CD4-positive, CD25-positive, alpha-beta regulatory T cell (primary cell): ENCODE measurements around the gene ISL2. TPM values are rescaled to one million over a fixed set of nuclear protein-coding genes. Genes with fewer than 3 reads are reported as not detected.

Experiments used
- ATAC-seq, 2 donors: fragments of 150-1000 bp; cut with Tn5 transposase; one replicate each; pipeline ENCODE4 v1.10.0; 2021; ENCODE audit warnings: low read depth in 2 of 2, moderate number of reproducible peaks in 2 of 2, moderate library complexity in 1 of 2
- DNase-seq, 3 donors: peaks; one replicate each; pipeline versions ENCODE4 v3.0.0 to v3.0.0-alpha.2; 2012 to 2022; ENCODE audit warnings: mixed read lengths in 1 of 3
- H3K27ac ChIP-seq: one replicate; pipeline ENCODE4 v1.7.0; 2013; ENCODE audit warnings: mild to moderate bottlenecking, low read length; ENCODE audit not compliant: insufficient read depth, poor library complexity, severe bottlenecking
- H3K27me3 ChIP-seq: one replicate; pipeline ENCODE4 v1.7.0; 2013; ENCODE audit warnings: low read length; ENCODE audit not compliant: control insufficient read depth, insufficient read depth
- H3K36me3 ChIP-seq: one replicate; pipeline ENCODE4 v1.7.0; 2013; ENCODE audit warnings: mild to moderate bottlenecking, low read length, moderate library complexity; ENCODE audit not compliant: control insufficient read depth, insufficient read depth
- H3K4me1 ChIP-seq: 2 replicates; pipeline ENCODE4 v1.7.0; 2013; ENCODE audit warnings: mild to moderate bottlenecking, low read length; ENCODE audit not compliant: insufficient read depth, control insufficient read depth, poor library complexity, severe bottlenecking
- H3K4me3 ChIP-seq: one replicate; pipeline ENCODE4 v1.7.0; 2013; ENCODE audit warnings: low read depth, mild to moderate bottlenecking, low read length, moderate library complexity
- H3K9me3 ChIP-seq, 2 experiments: 1 replicate in 1 of 2; 2 replicates in 1 of 2; pipeline ENCODE4 v1.7.0; 2013; ENCODE audit warnings: low read length in 2 of 2, mild to moderate bottlenecking in 1 of 2, moderate library complexity in 1 of 2; ENCODE audit not compliant: control insufficient read depth in 2 of 2
- H3K27ac Mint-ChIP-seq, 3 donors: one replicate each; pipeline ENCODE4 v1.8.0; 2020 to 2022; ENCODE audit warnings: mild to moderate bottlenecking in 3 of 3, mixed read lengths in 3 of 3, moderate library complexity in 2 of 3
- H3K27me3 Mint-ChIP-seq: one replicate; pipeline ENCODE4 v1.8.0; 2022; ENCODE audit warnings: mild to moderate bottlenecking, mixed read lengths
- H3K36me3 Mint-ChIP-seq: one replicate; pipeline ENCODE4 v1.8.0; 2020; ENCODE audit warnings: mixed read lengths
- H3K4me1 Mint-ChIP-seq, 4 donors: one replicate each; pipeline ENCODE4 v1.8.0; 2020 to 2022; ENCODE audit warnings: mixed read lengths in 4 of 4, mild to moderate bottlenecking in 1 of 4
- H3K4me3 Mint-ChIP-seq, 4 donors: one replicate each; pipeline ENCODE4 v1.8.0; 2020 to 2022; ENCODE audit warnings: mild to moderate bottlenecking in 4 of 4, mixed read lengths in 4 of 4, moderate library complexity in 3 of 4
- H3K9me3 Mint-ChIP-seq, 7 donors: one replicate each; pipeline ENCODE4 v1.8.0; 2020 to 2022; ENCODE audit warnings: mixed read lengths in 7 of 7, mild to moderate bottlenecking in 3 of 7, moderate library complexity in 2 of 7
- polyA plus RNA-seq, 4 donors: library from polyadenylated mRNA; unstranded; fragments of 300-500 nt; fragmentation: Illumina TruSeq; gene quantifications; one replicate each; pipeline ENCODE4 v1.2.3, GENCODE V29; 2021
- total RNA-seq: library from RNA; stranded (reverse); gene quantifications from one replicate; pipeline ENCODE4 v1.2.3, GENCODE V29; 2022

Gene ISL2
- total and polyA plus RNA-seq, 5 donors from 2014 or later: 1.4 TPM; not detected in 4

GRCh38 chr15:76345880-76346668, 9.5 kb downstream of the ISL2 start:
- Histone ChIP-seq H3K27me3 (peaks cover 41% of the 10 kb centered on the region), H3K27ac (no peak overlapping the region), H3K36me3 (peaks cover 4% of the 10 kb centered on the region), H3K4me1 (peaks cover 44% of the 10 kb centered on the region), H3K9me3 (no peaks in the 10 kb centered on the region), H3K4me3 (no peak overlapping the region)
- peaks cover 65% of the 10 kb centered on the region for H3K27me3 Mint-ChIP-seq
- DNase-seq (peak in 2 of 3 donors; percentile 16 to 20), ATAC-seq (peak in 1 of 2 donors; percentile 44)
- peaks cover 0 to 4% (median 0%) of the 10 kb centered on the region in 7 donors for H3K9me3 Mint-ChIP-seq
- peaks cover 11 to 36% (median 19%) of the 10 kb centered on the region in 4 donors for H3K4me1 Mint-ChIP-seq
- H3K27ac Mint-ChIP-seq: no peak overlapping the region
- peak overlapping the region; percentile 39 to 82 (median 71) for H3K4me3 Mint-ChIP-seq
- peaks cover 24% of the 10 kb centered on the region for H3K36me3 Mint-ChIP-seq

- Histone ChIP-seq H3K27me3 (peaks cover 41% of the 10 kb centered on the region), H3K27ac (no peak overlapping the region), H3K9me3 (no peaks in the 10 kb centered on the region), H3K4me3 (peak overlapping the region; percentile 26), H3K4me1 (peaks cover 36% of the 10 kb centered on the region), H3K36me3 (peaks cover 6% of the 10 kb centered on the region)
- Mint-ChIP-seq H3K4me1 (peaks cover 8 to 30% (median 16%) of the 10 kb centered on the region in 4 donors), H3K27me3 (peaks cover 57% of the 10 kb centered on the region), H3K4me3 (peak overlapping the region in 2 of 4 donors; percentile 50 to 70), H3K36me3 (peaks cover 26% of the 10 kb centered on the region), H3K27ac (no peak overlapping the region), H3K9me3 (peaks cover 0 to 4% (median 0%) of the 10 kb centered on the region in 7 donors)
- DNase-seq: no peak
- ATAC-seq: no peak
Measured at GRCh38 chr15:76346669-76347481, 10.3 kb downstream of the ISL2 start.

- H3K27ac Mint-ChIP-seq: no peak overlapping the region
- H3K27me3 Mint-ChIP-seq: peaks cover 53% of the 10 kb centered on the region
- Histone ChIP-seq H3K27ac (no peak overlapping the region), H3K4me1 (peaks cover 29% of the 10 kb centered on the region), H3K4me3 (no peak overlapping the region), H3K27me3 (peaks cover 40% of the 10 kb centered on the region), H3K9me3 (no peaks in the 10 kb centered on the region), H3K36me3 (peaks cover 6% of the 10 kb centered on the region)
- peaks cover 30% of the 10 kb centered on the region for H3K36me3 Mint-ChIP-seq
- H3K4me1 Mint-ChIP-seq: peaks cover 7 to 26% (median 15%) of the 10 kb centered on the region in 4 donors
- ATAC-seq: no peak
- H3K4me3 Mint-ChIP-seq: peak overlapping the region in 3 of 4 donors; percentile 10 to 61 (median 44)
- H3K9me3 Mint-ChIP-seq: peaks cover 0 to 4% (median 0%) of the 10 kb centered on the region in 7 donors
- no peak for DNase-seq
Measured at GRCh38 chr15:76347482-76348055, 11.0 kb downstream of the ISL2 start.

- Histone ChIP-seq H3K9me3 (no peaks in the 10 kb centered on the region), H3K4me3 (no peak overlapping the region), H3K36me3 (peaks cover 6% of the 10 kb centered on the region), H3K4me1 (peaks cover 19% of the 10 kb centered on the region), H3K27me3 (peaks cover 28% of the 10 kb centered on the region), H3K27ac (no peak overlapping the region)
- peaks cover 0 to 4% (median 0%) of the 10 kb centered on the region in 7 donors for H3K9me3 Mint-ChIP-seq
- H3K36me3 Mint-ChIP-seq: peaks cover 36% of the 10 kb centered on the region
- H3K27ac Mint-ChIP-seq: no peak overlapping the region
- no peak for DNase-seq
- peaks cover 36% of the 10 kb centered on the region for H3K27me3 Mint-ChIP-seq
- H3K4me1 Mint-ChIP-seq: peaks cover 5 to 20% (median 8%) of the 10 kb centered on the region in 4 donors
- ATAC-seq: no peak
- H3K4me3 Mint-ChIP-seq: peak overlapping the region in 1 of 4 donors; percentile 10
Measured at GRCh38 chr15:76349301-76350070, 12.9 kb downstream of the ISL2 start.

GRCh38 chr15:76353023-76353577, 16.5 kb downstream of the ISL2 start:
- H3K9me3 Mint-ChIP-seq: no peaks in the 10 kb centered on the region
- H3K4me3 ChIP-seq: no peak overlapping the region

GRCh38 chr15:76353903-76354302, 17.3 kb downstream of the ISL2 start:
- Histone ChIP-seq H3K4me1 (no peaks in the 10 kb centered on the region), H3K4me3 (no peak overlapping the region), H3K36me3 (peaks cover 6% of the 10 kb centered on the region), H3K27ac (no peak overlapping the region), H3K9me3 (no peaks in the 10 kb centered on the region), H3K27me3 (no peaks in the 10 kb centered on the region)
- no peak for DNase-seq
- Mint-ChIP-seq H3K27ac (no peak overlapping the region), H3K4me3 (no peak overlapping the region), H3K4me1 (no peaks in the 10 kb centered on the region), H3K36me3 (peaks cover 32% of the 10 kb centered on the region), H3K9me3 (no peaks in the 10 kb centered on the region), H3K27me3 (peaks cover 5% of the 10 kb centered on the region)
- ATAC-seq: no peak

More at GRCh38 chr15:76353023-76353577, 16.5 kb downstream of the ISL2 start:
- Mint-ChIP-seq H3K27ac (no peak overlapping the region), H3K4me3 (no peak overlapping the region), H3K27me3 (peaks cover 13% of the 10 kb centered on the region), H3K4me1 (no peaks in the 10 kb centered on the region), H3K36me3 (peaks cover 35% of the 10 kb centered on the region)
- peaks cover 4% of the 10 kb centered on the region for H3K27me3 ChIP-seq
- H3K9me3 ChIP-seq: no peaks in the 10 kb centered on the region
- H3K4me1 ChIP-seq: no peaks in the 10 kb centered on the region
- H3K36me3 ChIP-seq: peaks cover 6% of the 10 kb centered on the region
- DNase-seq (no peak), ATAC-seq (no peak)
- no peak overlapping the region for H3K27ac ChIP-seq
